Sigmoid colon (tissue), 4 donors: ENCODE measurements around the gene LRP1B.

Experiments used
- CTCF ChIP-seq, 4 experiments: fragments of 450-650 bp in 3 of 4; fragments of 200-600 bp in 1 of 4; IDR thresholded peaks; one replicate each; pipeline ENCODE4 v1.5.1; 2016 to 2019; ENCODE audit warnings: antibody characterized with exemption in 4 of 4, mild to moderate bottlenecking in 3 of 4, moderate library complexity in 2 of 4
- POLR2A ChIP-seq, 2 donors: fragments of 450-650 bp; IDR thresholded peaks; one replicate each; pipeline ENCODE4 v1.6.1; 2016; ENCODE audit warnings: antibody characterized with exemption in 2 of 2, mild to moderate bottlenecking in 2 of 2, moderate library complexity in 2 of 2
- POLR2AphosphoS5 ChIP-seq, 4 donors: sonication (generic); formaldehyde crosslinking; IDR thresholded peaks; one replicate each; pipeline ENCODE4 v1.6.1; 2017; ENCODE audit warnings: antibody characterized with exemption in 4 of 4

GRCh38 chr2:141748616-141749015, 382.2 kb downstream of the LRP1B start:
- no peak for TF ChIP-seq CTCF (IDR thresholded peaks at IDR 0.05)
- TF ChIP-seq POLR2A (IDR thresholded peaks at IDR 0.05) = no peak
- no peak for TF ChIP-seq POLR2AphosphoS5 (IDR thresholded peaks at IDR 0.05)
